GM19463 (cell line): ENCODE measurements around the gene PARN.
"Not testable (repeated sequence)": the region's sequence is repeated elsewhere in the genome, so short reads cannot be mapped to it uniquely, and the experiment has no call there.

Experiments used
- ATAC-seq: cut with Tn5 transposase; IDR thresholded peaks from one replicate; pipeline ENCODE4 v1.9.1; 2021; ENCODE audit warnings: mild to moderate bottlenecking, moderate library complexity; ENCODE audit not compliant: unreplicated experiment

The PARN gene

GRCh38 chr16:14634389-14634725 is 4.3 kb upstream of the PARN start:
- no peak for ATAC-seq

GRCh38 chr16:14632693-14633569 is 2.9 kb upstream of the PARN start, which contains the start of gene BFAR:
TSS of gene BFAR (plus strand) at chr16:14632951. CDS start at chr16:14644347, 11,396 bp downstream.
- ATAC-seq = peak; percentile 75

- not testable (repeated sequence) for ATAC-seq
Observed at GRCh38 chr16:14630620-14631330, 715 bp upstream of the PARN start.

GRCh38 chr16:14629612-14629918 is 495 bp downstream of the PARN start:
- no peak for ATAC-seq

DNA sequence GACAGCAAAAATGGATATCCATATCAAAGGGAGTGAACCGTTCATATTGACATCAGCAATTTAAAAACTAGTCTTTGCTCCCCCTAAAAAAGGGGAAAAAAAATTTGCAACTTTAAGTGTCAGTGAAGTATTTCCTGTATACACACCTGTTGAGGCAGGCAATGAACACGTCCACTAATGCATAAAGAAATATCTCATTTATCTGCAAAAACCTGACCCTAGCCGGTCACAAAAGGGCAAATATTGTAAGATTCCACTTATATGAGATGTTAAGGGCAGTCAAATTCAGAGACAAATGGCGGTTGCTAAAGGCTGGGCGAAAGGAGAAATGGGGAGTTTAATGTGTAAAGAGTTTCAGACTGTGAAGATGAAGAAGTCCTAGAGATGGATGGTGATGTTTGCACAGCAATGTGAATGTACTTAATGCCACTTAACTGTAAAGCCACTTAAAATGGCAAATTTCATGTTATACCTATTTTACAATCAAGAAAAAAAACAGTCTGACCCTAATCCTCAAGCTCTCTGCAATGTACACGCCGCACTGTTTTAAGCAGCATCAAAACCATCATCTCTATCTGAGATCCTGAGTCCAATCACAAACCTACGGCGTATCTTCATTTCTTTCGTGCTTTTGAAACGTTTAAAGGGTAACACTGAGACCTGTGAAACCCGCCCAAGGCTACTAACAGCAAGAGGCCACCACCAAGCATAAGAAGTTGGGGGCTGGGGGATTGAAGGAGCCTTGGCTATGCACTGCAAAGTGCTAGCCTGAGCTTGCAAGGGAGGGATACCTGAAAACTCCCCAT is 1.1 kb downstream of the PARN start:
- no peak for ATAC-seq

DNA sequence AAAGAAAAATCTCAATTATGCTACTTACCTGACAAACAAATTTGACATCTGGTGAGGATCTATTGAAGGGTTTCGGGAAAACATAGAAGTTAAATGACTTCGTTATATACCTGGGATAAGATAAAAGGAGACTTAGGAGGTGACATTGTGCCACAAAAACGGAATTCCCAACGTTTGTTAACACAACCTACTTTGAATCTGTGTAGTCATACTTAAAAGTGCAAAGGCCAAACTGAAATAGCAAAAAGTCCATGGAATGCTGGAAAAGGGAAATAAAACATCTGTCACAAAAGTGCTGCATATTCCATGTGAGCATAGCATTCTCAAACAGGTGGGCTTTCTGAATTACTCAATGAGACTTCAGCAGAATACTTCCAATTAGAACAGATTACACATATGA is 3.0 kb downstream of the PARN start:
- no peak for ATAC-seq

GRCh38 chr16:14618566-14618965 is 11.5 kb downstream of the PARN start:
- no peak for ATAC-seq

DNA sequence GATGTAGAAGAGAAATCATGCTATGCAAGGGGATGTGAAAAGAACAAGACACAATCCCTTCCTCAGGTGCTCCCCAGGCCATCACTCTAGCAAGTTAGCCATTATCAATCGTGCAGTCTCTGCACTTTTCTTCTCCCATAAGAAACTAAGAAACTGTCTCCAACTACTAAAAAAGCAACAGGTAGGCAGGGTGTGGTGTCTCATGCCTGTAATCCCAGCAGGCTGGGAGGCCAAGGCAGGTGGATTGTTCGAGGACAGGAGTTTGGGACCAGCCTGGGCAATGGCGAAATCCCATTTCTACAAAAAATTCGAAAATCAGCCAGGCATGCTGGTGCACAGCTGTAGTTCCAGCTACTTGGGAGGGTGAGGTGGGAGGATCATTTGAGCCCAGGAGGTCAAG is 13.8 kb downstream of the PARN start:
- ATAC-seq = no peak

DNA sequence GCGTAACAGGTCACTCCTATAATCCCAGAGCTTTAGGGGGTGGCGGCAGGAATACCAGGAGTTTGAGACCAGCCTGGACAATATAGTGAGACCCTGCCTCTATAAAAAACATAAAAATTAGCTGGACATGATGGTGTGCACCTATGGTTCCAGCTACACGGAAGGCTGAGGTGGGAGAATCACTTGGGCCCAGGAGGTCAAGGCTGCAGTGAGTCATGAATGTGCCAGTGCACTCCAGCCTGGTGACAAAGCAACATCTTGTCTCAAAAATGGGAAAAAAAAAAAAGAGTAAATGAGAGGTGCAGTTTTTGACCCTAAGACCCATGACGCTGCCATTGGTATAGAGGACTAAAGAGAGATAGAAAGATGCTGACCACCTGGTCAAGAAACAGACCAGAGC is 16.1 kb downstream of the PARN start:
- no peak for ATAC-seq

GRCh38 chr16:14611660-14612059 is 18.4 kb downstream of the PARN start:
- no peak for ATAC-seq

DNA sequence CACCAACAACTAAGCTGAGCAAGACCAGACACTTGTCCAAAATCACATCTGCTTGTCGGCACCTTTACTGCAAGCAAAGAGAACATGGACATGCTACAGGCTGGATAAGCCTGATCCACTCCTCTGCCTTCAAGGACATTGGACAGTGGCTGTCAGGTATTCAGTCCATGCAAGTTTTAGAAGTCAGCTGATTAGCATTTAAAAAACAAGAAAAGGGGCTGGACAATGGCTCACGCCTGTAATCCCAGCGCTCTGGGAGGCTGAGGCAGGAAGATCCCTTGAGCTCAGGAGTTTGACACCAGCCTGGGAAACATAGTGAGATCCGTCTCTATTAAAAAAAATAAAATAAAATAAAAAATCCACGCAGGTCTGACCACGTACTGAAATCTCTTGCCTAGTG is 20.3 kb downstream of the PARN start:
- no peak for ATAC-seq

DNA sequence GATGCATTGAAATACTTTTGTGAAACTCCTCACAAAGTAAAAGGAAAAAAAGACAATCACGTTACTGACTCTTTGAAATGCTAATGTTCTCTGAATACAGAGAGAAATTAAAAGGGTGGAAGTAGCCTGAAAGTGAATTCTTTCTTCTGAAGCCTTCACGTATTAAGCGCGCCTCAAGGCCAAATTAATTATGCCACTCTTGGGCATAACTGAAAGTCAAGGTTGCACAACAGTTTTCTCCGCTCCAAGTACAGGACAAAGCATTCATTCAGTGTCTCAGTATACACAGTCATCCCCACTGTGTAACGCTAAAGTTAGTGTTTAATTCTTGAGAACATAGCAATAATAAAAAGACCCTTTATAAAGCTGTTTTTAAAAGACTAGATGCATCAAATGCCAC is 21.5 kb downstream of the PARN start:
- no peak for ATAC-seq

- ATAC-seq = peak; percentile 36
Observed at GRCh38 chr16:14608111-14608566, 21.9 kb downstream of the PARN start.

GRCh38 chr16:14606102-14606501 is 24.0 kb downstream of the PARN start:
- ATAC-seq = no peak

DNA sequence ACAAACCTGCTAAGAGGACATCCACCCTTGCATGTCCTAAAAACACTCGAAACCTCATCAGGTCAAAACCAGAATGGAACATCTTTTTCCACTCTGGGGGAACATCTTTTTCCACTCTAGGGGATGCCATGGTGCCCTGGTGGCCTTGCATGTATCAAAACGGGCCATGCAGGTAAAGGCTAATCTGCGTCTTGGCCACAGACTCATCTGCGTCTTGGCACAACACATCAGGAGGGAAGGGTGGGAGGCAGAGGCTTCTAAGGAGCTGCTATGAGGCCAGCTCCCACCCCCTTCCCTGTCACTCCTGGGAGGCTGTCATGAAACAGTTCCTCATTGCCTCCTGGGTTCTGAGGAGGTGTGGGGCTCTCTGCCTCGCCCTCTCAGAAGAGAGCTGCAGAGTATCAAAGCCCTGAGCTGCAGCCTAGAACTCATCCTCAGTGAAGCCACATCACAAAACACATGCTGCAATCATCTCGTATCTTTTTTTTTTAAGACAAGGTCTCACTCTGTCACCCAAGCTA is 27.6 kb downstream of the PARN start:
- ATAC-seq = no peak

GRCh38 chr16:14600164-14600563 is 29.9 kb downstream of the PARN start:
- ATAC-seq = no peak

GRCh38 chr16:14586637-14587305 is 43.3 kb downstream of the PARN start:
- no peak for ATAC-seq

- ATAC-seq = no peak
Observed at GRCh38 chr16:14585287-14585686, 44.8 kb downstream of the PARN start.

DNA sequence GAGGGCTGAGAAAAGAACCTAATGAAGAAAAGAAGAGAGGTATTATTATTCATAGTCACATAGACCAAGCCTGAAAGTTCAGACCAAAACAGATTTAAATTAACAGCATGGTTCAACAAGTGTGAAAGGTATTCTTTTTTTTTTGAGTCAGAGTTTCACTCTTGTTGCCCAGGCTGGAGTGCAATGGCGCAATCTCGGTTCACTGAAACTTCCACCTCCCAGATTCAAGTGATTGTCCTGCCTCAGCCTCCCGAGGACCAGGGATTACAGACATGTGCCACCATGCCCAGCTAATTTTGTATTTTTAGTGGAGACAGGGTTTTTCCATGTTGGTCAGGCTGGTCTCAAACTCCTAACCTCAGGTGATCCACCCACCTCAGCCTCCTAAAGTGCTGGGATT is 49.1 kb downstream of the PARN start:
- ATAC-seq = not testable (repeated sequence)

DNA sequence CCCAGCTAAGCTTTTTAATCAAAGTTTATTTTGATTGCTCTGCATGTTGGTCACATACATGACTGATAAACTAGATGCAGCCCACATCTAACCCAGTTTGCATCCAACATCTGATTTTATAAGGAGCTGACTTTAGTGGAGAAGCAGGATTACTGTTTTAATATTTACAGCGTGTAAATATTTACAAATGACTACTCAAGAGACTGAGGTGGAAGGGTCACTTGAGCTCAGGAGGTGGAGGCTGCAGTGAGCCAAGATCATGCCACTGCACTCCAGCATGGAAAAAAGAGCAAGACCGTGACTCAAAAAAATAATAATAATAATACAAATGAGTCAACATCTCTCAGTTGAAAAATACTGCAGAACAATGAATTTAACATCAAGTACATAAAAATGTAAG is 50.8 kb downstream of the PARN start:
- ATAC-seq = no peak

DNA sequence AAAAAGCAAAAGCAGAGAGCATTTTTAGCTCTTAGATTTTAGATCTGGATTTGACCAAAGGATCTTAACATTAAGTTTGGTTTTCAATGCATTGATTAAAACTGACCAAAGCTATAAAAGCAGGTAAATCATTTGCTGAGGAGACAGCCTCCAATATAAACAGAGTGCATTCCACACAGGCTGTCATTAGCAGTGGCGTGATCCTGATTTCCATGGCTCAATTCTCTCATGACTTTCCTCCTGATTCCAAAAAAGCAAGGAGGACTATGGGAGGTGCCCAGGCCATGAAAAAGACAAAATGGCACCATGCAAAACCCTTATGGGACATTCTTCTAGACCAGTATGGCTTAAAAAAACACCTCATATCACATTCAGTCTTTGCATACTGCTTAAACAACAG is 53.5 kb downstream of the PARN start:
- no peak for ATAC-seq
